HTR-8/SVneo (cell line): ENCODE measurements around the gene ZDHHC14.

Source experiments
- DNase-seq: peaks from one replicate; pipeline ENCODE4 v3.0.0; 2011; ENCODE audit warnings: low spot score, mixed read lengths; ENCODE audit not compliant: insufficient read length
- FAIRE-seq: peaks from 2 replicates; lab custom pipeline; 2011; peaks lifted over from hg19 to GRCh38; lab: Jason Lieb, UNC

The ZDHHC14 gene

DNA sequence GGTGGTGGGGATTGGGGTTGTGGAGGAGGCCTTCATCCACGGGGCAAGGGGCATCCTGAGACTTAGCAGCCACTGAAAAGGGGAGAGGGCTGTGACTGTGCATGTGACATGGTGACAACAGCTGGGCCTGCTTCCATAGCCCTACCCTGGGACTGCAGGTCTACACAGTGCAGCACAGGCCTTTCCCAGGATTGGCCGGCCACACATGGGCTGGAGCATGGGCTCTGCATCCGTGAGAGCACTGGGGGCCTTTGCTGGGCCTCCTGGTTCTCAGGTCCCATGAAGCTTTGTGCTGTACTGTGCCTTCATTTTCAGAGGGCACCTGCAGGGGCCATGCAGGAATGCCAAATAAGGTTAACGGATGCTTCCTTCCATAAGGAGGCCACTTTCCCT, 56.0 kb downstream of the ZDHHC14 start:
- no peak for DNase-seq
- FAIRE-seq = no peak

DNA sequence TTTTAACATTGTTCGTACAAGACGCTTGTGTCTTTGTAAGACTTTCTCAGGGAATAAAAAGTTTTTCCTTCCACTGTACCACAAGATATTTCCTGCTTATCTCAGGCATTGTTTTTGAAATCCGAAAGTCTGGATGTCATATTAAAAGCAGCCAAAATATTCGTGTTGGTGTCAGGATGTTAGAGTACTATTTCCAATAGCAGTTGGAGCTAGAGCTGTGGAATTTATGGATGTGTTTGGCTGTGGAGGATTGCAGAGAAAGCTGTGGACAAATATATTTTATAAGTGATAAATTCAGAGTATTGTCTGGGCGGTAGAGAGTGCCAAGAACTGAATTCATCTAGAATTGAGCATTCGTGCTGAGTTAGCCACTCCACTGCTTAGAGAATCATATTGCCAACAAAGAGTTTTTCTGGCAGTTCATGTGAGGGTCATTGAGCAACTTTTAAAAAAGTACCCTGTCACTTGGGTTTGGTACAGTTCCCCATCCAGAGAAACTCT, 57.7 kb downstream of the ZDHHC14 start:
- DNase-seq (no peak), FAIRE-seq (no peak)

DNA sequence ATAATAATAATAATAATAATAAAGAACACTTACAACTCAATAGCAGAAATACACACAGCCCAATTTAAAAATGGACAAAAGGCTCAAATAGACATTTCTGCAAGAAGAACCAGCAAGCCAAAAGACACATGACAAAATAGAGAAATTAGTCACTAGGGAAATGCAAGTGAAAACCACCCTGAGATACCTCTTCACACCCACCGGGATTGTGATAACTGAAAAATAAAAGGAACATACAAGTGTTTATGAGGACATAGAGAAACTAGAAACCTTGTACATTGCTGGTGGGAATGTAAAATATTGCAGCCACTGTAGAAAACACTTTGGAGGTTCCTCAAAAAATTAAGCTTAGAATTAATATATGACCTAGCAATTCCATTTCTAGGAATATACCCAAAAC, 59.2 kb downstream of the ZDHHC14 start:
- FAIRE-seq (no peak), DNase-seq (no peak)

DNA sequence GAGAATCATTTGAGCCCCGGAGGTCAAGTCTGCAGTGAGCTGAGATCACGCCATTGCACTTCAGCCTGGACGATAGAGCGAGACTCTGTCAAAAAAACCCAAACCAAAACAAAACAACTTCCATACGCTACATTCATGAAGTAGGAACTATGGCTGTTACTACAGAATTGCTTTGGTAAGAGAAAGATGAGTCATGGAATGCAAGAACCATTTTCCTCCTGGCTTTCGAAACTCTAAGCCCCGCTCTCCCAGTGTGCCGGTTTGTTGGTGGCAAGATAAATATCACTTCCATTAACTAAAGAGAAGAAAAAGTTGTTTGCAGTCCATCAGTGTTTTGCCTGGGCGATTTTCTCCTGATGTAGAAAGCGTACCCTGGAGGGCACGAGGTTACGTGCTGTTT, 61.3 kb downstream of the ZDHHC14 start:
- DNase-seq = no peak
- no peak for FAIRE-seq

DNA sequence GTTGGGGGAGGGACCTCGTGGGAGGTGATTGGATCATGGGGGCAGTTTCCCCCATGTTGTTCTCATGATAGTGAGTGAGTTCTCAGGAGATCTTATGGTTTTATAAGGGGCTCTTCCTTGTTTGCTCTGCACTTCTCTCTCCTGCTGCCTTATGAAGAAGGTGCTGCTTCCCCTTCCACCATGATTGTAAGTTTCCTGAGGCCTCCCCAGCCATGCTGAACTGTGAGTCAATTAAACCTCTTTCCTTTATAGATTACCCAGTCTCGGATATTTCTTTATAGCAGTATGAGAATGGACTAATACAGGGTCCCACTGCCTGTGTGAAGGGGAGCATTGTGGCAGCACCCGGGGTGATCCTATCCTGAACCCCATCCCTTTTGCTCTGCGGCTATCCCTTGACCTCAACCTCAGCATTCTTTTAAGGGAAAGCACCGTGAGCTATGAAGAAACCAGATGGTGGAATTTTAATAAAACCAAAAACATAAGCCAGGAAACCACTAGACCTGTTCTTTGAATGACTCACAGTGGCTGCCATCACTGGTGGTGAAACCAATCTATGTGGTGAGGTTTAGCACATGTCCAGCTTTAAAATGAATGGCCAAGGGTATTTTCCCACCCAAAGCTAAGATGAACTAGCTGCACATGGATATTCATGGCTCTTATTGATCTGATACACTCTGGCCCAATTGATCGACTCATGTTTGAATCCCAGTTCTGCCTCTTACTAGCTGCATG, 62.2 kb downstream of the ZDHHC14 start:
- FAIRE-seq (no peak), DNase-seq (no peak)

DNA sequence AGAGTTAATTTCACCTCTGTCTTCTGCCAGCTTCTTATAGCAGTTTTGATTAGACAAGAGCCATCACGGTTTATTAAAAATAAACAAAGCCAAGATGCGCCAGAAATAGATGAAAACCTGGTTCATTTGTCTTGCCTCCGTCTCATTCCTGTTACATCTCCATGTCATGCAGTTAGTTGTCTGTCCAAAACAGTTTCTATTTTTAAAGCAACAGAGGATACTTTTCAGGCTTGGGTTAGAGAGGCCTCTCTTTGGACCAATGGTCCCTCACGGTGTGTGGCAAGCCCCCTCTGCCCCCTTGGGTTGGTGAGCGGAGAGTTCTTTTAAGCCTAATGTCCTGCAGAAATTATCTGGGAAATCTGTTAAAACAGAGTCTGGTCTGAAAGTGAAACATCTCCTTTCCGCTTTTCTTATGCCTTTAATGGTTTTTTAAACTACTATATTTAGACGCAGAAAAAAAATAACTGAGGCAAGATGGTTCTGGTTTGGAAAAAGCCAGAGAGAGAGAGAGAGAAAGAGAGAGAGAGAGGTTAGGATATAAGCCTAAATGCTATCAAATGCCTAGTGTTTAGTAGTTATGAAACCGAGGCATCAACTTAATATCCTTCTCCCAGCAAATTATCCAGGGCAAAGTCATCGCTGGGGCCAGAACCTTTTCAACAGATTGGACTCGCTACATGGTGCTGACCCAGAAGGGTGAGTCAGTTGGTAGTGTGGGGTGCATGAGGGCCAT, 64.5 kb downstream of the ZDHHC14 start:
- FAIRE-seq (no peak), DNase-seq (no peak)

DNA sequence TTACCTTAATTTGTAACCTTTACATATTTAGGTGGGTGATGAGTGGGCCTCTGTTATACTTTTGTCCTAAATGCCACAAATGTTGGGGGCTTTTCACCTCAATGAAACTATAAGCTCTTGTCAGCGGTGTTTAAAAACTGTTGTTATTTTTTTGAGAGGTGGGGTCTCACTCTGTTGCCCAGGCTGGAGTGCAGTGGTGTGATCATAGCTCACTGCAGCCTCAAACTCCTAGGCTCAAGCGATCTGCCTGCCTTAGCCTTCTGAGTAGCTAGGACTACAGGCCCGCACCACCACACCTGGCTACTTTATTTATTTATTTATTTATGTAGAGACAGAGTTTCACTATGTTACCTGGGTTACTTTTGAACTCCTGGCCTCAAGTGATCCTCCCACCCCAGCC, 66.7 kb downstream of the ZDHHC14 start:
- FAIRE-seq (no peak), DNase-seq (no peak)

DNA sequence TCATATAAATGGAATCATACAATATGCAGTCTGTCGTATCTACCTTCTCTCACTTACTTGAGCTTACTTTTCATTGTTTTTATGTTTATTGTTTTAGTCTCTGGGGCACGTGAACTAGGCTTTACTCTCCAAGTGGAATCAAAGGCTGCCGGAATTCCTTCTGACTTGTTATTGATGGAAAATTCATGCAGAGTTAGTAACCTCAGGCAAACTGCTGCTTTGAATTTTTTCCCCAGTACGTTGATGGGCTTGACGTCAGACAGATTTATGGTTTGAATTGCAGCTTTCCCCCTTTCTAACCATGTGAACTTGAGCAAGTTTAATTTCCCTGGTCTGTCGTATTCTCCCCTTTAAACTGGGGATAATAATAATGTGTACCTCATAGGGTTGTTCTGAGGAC, 68.6 kb downstream of the ZDHHC14 start:
- DNase-seq (peak; percentile 40), FAIRE-seq (no peak)

DNA sequence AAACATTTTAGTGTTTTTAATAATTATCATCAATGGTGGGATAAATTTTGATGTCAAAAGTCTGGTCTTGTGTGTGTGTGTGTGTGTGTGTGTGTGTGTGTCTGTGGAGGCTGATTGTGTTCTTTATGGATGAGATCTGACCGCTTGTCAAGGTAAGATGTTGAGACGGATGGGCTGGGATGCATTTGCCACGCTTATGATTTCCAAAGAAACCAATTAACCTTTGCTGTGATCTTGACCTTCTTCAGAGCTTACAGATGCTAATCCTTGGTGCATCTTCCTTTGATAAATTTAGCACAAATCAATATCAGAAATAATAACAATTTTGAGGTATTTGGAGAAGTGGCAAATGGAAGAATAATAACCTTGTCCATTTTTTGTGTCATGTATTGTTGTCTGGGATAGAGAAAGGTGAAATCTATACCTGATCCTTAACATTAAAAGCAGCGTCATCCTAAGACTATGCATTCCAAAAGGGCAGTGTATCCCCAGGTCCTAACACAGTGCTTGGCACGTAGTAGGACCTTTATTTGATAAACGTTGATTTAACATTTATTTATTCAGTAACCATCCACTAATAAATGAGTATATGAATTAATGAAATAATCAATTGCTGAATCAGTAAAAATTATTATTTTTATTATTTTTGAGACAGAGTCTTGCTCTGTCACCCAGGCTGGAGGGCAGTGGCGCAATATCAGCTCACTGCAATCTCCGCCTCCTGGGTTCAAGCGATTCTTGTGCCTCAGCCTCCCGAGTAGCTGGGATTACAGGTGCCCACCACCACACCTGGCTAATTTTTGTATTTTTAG, 70.1 kb downstream of the ZDHHC14 start:
- FAIRE-seq (no peak), DNase-seq (no peak)

DNA sequence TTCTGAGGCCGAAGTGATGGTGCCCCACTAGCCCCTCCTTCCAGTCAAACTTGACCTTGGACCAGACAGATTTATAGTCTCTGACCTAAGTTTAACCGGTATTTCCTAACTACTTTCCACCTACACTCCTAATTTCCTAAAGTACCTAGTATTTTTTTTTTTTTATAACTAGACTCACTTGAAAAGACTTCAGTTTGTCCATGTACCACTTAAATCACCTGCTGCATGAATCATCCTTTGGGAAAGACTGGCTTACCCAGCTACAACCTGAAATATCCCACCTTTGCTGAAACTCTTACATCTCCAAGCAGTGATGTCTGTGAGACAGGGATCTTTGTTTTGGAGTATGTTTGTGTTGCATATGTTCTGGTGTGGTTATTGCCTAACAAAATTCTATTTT, 71.1 kb downstream of the ZDHHC14 start:
- DNase-seq (no peak), FAIRE-seq (no peak)

DNA sequence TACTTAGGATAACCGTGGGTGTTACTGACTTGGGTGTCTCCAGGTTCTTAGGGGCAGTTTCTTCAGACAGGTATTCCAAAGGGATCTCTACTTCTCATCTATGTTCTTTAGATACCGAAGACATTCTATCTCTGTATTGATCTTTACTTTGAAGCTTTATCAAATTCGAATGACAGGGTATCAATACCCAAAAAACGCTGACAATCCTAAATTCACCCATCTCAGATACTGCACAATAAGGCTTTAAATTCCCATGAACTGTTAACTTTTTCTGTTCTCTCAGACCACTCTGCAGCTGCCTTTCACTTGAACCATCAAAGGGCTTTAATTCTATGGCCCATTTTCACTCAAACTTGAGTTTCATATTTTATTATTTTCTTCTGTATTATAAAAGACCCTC, 72.1 kb downstream of the ZDHHC14 start:
- no peak for FAIRE-seq

DNA sequence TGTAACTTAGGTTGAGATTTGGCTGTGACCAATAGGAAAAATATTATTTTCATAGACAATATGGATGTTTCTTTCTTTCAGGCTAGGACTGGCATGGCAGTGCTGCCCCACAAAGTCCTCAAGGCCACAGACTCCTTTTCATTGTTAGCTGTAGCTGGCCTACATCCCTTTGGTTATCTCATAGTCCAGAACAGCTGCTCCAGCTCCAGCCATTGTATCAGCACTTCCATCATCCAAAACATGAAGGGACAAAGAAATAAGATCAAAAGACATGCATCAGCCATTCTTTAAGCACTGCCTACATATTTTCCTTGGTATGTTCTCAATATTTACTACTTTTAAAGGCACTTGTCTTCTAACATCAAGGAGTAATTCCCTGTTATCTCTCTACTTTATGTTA, 73.0 kb downstream of the ZDHHC14 start:
- FAIRE-seq = no peak
- DNase-seq = no peak

More for the DNA sequence above, 72.1 kb downstream of the ZDHHC14 start:
- no peak for DNase-seq

DNA sequence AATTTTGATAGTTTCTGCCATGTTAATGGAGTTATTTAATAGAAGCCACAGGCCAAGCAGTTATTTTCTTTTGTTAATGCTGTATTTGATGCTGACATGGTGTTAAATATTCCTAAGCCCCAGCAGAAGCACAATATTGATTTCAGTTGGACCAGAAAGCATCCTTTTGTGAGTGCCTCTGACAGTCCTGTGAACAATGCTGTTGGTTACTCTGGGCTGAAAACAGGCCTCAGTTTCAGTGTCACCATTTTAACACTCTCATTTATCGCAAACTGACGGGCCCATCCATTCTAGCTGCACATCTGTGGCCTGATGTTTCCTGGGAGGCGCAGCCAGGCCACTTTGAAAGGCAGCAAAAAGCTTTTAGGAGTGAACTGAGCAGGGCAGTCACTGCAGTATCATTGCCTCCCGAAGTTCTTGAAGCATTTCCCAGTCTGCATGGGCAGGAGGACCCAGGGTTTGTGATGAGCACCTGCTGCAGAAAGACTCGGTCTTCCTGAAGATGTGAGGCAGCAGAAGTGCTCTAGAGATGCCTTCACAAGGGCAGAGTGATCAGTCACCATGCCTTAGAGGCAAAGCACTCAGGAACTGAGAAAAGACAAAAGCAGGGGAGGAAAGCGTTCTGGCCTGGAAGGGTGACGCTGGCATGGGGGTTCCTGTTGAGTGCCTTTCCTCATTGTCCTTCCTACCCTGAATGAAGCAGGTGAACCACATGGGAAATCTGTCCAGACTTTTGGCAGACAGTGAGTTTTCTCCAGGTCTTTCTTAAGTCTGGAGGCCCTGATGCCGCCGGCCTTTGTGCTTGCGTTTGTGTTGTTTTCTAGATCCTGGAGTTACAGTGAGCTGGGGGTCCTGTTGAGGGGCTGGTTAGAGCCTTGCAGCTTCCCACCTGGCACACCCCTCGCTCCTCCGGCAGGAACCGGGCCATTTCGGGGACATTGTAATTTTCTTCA, 74.0 kb downstream of the ZDHHC14 start:
- no peak for DNase-seq
- FAIRE-seq = no peak

DNA sequence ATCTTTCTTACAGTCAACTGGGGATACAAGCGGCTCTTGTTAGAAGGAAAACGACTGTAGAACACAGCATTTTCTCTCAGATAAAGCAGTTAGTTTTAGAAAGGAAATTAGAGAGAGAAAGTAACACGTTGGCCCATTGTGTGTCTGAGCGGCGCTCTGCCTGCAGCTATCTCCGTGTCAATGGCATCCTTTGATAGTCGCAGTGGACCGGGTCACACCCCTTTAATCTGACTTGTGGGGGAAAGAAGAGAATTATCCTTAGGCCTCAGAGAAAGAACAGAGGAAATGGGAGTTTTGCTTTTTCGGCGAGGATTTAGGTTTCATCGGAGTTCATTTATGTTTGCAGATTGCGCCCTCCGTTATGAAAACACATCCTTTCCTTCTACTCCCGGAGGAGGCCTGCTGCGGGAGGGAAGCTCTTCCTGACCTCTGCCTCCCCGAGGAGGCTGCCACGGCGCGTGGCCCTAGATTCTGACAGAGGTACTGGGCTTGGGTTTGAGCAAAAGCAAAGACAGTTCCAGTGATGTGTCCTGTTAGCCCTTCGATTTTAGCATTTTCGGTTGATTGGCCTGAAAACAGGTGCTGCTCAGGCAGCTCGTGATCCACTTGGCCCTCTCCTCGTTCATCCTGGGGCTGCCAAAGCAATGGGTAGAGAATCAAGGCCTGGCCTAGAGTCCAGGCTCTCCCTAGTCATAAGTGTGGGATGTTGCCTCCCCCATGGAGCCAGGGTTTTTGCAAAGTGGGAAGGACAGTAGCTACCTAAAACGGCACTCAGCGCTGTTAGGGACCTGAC, 74.9 kb downstream of the ZDHHC14 start:
- DNase-seq (no peak), FAIRE-seq (no peak)

DNA sequence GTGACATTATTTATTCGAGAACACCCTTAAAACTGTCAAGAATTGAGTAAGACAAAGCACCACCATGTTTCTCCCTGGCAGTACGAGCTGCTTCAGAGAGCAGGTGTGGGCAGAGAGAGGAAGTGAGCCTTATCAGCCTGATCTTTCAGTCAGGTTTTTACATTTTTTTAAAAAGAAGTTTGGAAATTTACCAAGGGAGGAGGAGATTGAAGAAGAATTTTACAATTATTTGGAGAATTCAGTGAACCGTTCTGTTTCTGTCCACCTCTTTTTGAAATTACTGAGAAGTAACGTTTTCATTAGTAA, 75.5 kb downstream of the ZDHHC14 start:
- DNase-seq (no peak), FAIRE-seq (no peak)

DNA sequence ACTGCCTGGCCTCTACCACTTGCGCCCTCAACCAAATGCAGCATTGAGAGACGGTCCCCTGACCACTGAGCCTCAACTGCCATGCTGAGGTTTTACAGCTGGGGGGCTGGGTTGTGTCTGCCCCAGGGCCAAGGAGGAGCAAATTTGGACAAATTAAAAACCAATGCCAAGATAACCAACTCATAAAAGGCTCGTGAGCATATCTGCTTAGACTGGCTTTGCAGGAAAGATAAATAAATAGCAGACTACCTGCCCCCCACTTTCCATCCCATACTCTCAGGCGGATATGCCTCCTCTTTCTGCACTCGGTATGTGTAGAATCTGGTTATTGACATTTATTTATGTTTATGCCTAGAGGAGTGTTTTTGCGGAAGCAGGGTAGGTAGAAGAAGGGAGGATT, 76.8 kb downstream of the ZDHHC14 start:
- DNase-seq = no peak
- FAIRE-seq = no peak

DNA sequence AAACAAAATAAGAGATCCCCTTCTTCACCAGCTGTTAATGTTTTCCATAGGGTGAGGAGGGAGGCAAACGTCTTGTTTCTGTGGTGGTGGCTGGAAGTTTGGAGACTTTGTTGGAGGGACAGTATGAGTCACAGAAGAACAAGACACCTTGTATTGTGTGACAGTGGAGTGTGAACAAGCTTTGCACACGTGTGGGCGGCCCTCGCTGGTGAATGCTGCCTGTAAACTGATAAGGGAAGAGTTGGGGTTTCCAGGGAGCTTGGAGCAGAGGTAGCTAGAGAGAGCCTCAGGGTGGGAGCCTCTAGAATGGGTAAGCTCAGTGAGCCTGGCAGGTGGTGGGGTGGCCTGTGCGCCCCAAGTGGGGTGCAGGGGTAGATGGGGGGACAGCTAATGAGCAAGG, 78.3 kb downstream of the ZDHHC14 start:
- FAIRE-seq = no peak

DNA sequence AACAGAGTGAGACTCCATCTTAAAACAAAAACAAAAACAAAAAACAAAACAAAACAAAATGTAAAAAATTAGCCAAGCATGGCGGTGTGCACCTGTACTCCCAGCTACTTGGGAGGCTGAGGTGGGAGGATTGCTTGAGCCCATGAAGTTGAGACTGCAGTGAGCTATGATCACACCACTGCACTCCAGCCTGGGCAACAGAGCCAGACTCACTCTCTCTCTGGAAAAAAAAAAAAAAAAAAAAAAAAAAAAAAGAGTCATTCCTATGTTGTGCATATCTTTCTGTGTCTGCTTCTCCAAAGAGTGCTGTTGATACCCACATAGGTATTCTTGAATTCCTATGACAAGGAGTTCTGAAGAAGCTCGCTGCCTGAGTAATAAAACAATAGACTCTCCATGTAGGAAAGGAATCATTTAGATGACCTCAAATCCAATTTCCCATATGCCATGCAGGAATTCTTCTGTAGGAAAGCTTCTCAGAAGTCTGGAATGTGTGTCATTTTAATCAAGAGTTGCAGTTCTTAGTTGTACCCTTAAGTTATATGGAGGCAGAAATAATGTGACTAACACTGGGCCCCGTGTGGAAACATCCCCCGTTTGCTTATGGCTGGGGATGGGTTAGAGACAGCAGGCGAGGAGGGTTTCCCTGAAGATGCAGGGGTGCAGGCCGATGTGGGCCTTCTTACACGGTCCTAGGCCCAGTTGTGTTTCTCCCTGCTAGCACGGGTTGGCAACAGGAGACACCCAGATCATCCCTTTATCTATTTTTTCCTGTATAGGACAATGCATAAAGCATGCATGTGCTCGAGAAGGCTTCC, 79.4 kb downstream of the ZDHHC14 start:
- DNase-seq = no peak
- FAIRE-seq = no peak

More for the DNA sequence above, 78.3 kb downstream of the ZDHHC14 start:
- no peak for DNase-seq
